GM10266 (cell line): ENCODE measurements around the gene ARHGAP15.

Source experiments
- DNase-seq: peaks from one replicate; pipeline ENCODE4 v3.0.0; 2012; ENCODE audit errors: extremely low spot score
- CTCF ChIP-seq: IDR thresholded peaks from 2 replicates; pipeline ENCODE4 v1.5.1; 2012; ENCODE audit warnings: mild to moderate bottlenecking, low read depth; ENCODE audit not compliant: control insufficient read depth, insufficient read depth; ENCODE audit errors: missing control alignments

ARHGAP15 gene

GRCh38 chr2:143704451-143705106 is 575.4 kb downstream of the ARHGAP15 start:
- TF ChIP-seq CTCF, result no peak
- DNase-seq, result no peak

- TF ChIP-seq CTCF, result no peak
- no peak for DNase-seq
These were observed 576.0 kb downstream of the ARHGAP15 start for GRCh38 chr2:143705108-143705707.

DNA sequence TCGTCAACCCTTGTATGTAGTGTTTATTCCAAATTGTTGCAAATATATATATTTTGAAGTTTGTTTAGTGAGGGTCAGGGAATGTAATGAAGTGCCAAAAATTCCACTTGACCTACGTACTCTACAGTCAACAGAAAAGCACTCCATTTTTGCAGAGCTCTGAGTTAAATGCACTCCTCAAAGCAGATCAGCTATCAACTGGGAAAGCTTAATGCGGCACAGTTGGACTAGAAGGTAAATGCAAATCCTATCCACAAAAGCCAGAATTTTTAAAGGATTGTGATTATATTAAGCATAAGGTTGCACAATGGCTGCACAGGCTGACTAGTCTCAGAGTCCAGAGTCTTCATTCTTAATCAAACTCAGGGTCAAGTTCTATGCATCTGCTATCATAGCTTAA is 577.1 kb downstream of the ARHGAP15 start:
- no peak for TF ChIP-seq CTCF
- no peak for DNase-seq

GRCh38 chr2:143708682-143709081 is 579.5 kb downstream of the ARHGAP15 start:
- TF ChIP-seq CTCF, result no peak

DNA sequence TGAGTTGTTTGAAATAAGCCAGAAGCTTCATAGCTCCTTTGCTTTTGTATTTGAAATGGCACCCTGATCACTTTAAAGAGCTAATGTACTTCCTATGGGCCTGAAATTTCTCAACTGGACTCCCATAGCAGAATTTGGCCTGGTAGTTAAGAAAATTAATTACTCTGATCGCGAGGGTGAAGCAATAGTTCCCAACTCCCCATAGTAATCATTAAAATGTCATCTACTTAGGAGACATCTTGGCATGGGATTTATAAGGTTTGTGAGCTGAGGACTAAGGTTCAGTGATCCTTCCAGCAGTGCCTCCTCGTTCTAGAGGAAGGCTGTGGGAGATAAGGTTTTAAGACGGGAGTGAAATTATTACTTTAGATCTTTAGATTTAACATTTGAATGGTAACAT is 581.0 kb downstream of the ARHGAP15 start:
- DNase-seq, result no peak
- TF ChIP-seq CTCF, result no peak

More at GRCh38 chr2:143708682-143709081, 579.5 kb downstream of the ARHGAP15 start:
- DNase-seq, result no peak

- no peak for TF ChIP-seq CTCF
- no peak for DNase-seq
These were observed 581.7 kb downstream of the ARHGAP15 start for GRCh38 chr2:143710879-143711278.

DNA sequence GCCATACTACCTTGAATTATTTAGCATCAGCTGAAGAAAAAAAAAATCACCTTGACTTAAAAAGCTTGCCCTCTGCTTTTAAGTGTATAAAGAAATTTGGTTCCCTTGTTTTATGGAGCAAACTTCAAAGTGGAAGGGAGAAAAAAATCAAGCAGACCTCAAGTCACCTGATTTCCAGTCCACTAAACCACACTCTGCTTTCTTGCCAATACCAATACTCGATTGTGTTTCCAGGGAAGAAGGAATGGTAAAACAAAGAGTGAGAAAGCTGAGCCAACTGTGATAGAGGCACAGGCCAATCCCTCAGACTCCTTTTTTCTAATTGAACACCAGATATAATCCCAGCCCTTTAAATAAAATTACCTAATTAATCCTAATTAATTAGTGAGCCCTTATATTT is 587.3 kb downstream of the ARHGAP15 start:
- DNase-seq, result no peak
- TF ChIP-seq CTCF, result no peak
